GM19324 (cell line): ENCODE results near the gene DNAH14.

Experiments
- ATAC-seq: cut with Tn5 transposase; IDR thresholded peaks from one replicate; pipeline ENCODE4 v1.9.1; 2021; ENCODE audit warnings: mild to moderate bottlenecking, moderate library complexity; ENCODE audit not compliant: unreplicated experiment, low FRiP score

Gene DNAH14

DNA sequence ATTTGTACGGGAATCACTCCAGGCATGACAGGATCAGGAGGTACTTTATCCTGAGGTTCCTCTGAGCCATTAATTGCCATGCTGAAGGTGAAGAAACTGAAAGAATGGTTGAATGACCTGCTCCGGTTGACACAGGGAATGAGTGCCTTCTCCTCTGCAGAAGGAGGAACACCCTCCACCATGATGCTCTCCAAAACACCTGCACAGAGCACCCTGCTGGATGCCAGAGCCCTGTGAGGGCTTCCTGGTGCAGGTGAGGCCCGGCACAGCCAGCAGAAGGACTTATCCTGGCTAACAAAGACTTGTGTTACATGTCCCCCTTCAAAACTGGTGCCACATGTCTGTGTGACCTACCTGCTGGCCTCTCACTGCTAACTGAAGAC is 512.6 kb downstream of the DNAH14 start:
- ATAC-seq = no peak

DNA sequence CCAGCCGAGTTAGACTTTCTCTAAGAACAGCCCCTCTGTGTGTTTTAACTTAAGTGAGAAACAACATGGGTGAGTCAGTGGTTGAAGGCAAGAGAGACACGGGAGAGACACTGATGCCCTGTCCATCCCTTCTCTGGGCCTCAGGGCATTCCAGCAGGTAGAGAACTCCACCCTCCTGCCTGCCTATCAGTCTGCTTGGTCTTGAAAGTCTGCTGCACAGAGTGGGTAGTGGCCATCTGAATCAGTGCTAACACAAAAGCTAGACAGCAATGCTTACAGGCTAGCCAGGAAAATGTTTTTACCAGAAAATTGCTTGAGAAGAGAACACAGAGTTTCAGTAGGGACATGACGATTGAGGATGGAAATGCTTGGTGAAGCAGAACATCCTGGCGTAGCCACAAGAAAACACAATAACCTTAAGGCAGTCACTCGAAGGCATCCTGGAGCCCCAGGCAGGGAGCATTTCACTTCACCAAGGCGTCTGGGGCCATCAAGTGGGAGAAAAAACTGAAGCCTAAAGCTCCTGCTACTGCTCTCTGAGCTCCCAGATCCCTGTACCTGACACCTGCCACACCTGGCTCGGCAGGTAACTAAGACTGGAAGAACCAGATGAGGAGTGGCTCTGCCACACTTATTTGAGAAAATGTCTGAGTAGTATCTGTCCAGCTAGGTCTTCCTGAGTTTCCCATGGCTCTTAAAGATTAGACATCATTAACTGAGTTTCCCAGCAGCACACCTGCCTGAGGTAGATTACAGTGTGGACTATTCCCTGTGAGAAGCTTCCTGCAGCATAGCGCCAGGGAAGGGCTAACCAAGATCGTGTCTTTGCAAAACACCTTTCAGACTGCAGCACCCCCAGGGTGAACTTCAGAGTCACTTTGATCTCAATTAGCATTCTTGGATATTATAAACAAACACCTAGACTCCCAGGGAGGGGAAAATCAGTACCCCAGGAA is 516.4 kb downstream of the DNAH14 start:
- no peak for ATAC-seq

DNA sequence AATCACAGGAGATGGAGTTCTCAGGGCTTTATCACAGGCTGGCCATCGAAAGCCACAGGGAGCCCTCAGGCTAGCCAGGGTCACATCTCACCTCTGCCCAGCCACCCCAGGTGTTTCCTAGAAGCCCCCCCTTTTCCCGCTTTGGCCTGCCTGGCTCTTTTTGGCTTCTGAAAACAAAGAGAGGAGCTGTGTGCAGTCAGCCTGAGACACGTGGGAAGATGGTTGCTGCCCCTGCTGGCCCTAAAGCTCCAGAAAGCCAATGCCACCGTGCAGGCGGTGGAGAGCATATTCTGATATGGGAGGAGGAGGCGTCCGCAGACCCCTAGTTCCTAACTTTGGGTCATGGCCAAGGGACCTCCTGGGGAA is 517.1 kb downstream of the DNAH14 start:
- no peak for ATAC-seq

DNA sequence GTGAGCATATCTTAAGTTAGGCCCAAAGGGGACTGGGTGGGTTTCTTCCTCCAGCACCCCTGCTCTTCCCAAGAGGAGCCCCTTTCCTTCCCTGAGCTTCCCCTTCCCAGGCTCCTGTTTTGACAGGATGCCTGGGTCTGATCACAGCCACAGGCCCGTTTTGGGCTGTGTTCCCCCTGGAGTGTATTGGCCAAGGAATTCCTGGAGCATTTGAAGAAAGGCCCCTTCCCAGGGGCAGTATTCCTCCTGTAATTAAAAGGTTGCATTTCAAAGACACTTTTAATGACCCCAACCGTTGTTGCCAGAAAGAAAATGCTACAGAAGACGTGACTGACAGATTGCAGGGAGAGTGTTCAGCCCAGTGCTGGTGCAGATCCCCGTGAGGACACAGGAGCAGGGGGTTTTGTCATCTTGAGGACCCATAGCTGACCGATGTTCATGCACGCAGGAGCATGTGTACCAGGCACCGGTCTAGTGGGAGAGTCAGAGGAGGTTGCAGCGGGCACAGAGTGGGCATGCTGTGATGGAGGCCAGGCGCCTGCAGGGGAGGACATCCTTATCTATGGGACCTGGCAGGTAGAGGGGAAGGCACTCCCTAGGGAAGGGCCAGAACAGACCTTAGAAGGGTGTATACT is 517.6 kb downstream of the DNAH14 start:
- no peak for ATAC-seq

DNA sequence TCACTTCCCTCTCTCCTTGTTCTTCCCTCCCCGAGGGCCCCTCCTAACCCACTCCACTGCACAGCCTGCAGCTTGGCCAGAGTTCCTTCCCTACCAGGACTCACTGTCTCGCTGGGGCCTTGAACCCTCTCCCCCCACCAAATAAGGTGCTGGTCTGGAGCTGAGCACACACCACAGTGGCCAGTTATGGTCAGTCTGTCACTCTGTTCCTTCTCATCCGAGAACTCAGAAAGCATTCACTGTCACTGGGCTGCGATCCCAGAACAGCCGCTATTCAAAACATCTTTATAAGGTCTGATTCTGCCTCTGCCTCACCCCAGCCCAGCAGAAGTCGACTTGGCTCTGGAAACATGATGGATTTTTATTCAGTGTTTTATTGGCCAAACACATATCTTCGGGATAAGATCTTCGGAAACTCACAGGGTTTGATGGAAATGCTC is 518.2 kb downstream of the DNAH14 start:
- ATAC-seq = no peak

DNA sequence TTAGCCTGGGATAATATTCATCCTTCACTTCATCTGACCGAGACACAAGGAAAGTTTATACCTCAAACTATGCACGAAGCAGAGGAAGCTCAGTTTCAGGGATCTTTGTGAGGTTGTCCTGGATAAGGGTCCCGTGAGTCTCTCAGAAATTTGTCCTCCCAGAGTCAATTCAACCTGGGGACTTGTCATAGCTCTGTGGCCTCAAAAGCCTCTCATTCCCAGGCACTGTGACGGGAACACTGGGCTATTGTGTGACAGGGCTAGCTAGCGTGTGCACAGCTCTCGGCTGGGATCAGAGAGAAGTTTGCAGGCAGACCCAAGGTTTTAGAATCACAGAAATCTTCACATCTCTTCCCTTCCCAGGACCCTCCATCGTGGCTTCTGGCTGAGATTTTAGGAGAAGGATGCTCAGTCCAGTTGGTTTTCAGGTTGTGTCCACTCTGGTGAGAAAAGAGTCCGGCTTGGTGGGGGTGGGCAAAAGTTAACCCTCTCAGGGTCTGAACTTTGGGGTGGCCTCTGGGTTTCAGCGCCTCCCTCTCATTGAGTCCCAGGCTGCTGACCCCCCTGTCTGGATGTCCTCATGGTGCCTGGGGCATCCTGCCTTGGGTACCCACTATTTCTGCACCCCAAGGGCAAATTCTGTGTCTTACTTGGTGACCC is 518.8 kb downstream of the DNAH14 start:
- no peak for ATAC-seq
